Measurements from ENCODE around the gene RPS6KC1.
"Not testable (repeated sequence)": the region's sequence is repeated elsewhere in the genome, so short reads cannot be mapped to it uniquely, and the experiment has no call there.

RPS6KC1 gene

GRCh38 chr1:213107613-213108012 is 56.6 kb downstream of the RPS6KC1 start:
- DNase-seq, result no peak

GRCh38 chr1:213110349-213111300 is 59.6 kb downstream of the RPS6KC1 start:
- no peak for DNase-seq

GRCh38 chr1:213111502-213111901 is 60.5 kb downstream of the RPS6KC1 start:
- DNase-seq, result no peak

- not testable (repeated sequence) for DNase-seq
These were observed 61.7 kb downstream of the RPS6KC1 start for GRCh38 chr1:213112723-213113122.

GRCh38 chr1:213117699-213118180 is 66.7 kb downstream of the RPS6KC1 start:
- DNase-seq, result peak; percentile 2

GRCh38 chr1:213119794-213120193 is 68.8 kb downstream of the RPS6KC1 start:
- DNase-seq, result no peak

GRCh38 chr1:213120386-213120785 is 69.3 kb downstream of the RPS6KC1 start:
- no peak for DNase-seq

GRCh38 chr1:213120961-213121360 is 69.9 kb downstream of the RPS6KC1 start:
- no peak for DNase-seq

- DNase-seq, result peak; percentile 63
These were observed 71.5 kb downstream of the RPS6KC1 start for GRCh38 chr1:213122514-213122929.

- no peak for DNase-seq
These were observed 72.0 kb downstream of the RPS6KC1 start for GRCh38 chr1:213123087-213123486.

GRCh38 chr1:213123536-213123935 is 72.5 kb downstream of the RPS6KC1 start:
- DNase-seq, result no peak

- no peak for DNase-seq
These were observed 73.5 kb downstream of the RPS6KC1 start for GRCh38 chr1:213124590-213124989.

- DNase-seq, result no peak
These were observed 74.6 kb downstream of the RPS6KC1 start for GRCh38 chr1:213125643-213126042.

- no peak for DNase-seq
These were observed 76.0 kb downstream of the RPS6KC1 start for GRCh38 chr1:213127074-213127473.

- no peak for DNase-seq
These were observed 81.0 kb downstream of the RPS6KC1 start for GRCh38 chr1:213131851-213132655.

GRCh38 chr1:213135572-213135971 is 84.5 kb downstream of the RPS6KC1 start:
- DNase-seq, result no peak

GRCh38 chr1:213136190-213136917 is 85.3 kb downstream of the RPS6KC1 start:
- DNase-seq, result no peak

GRCh38 chr1:213138391-213138790 is 87.3 kb downstream of the RPS6KC1 start:
- DNase-seq, result no peak

GRCh38 chr1:213138892-213139291 is 87.9 kb downstream of the RPS6KC1 start:
- DNase-seq, result no peak

GRCh38 chr1:213148905-213149304 is 97.9 kb downstream of the RPS6KC1 start:
- DNase-seq, result no peak

GRCh38 chr1:213150090-213150489 is 99.0 kb downstream of the RPS6KC1 start:
- DNase-seq, result not testable (repeated sequence)

GRCh38 chr1:213154056-213154685 is 103.1 kb downstream of the RPS6KC1 start:
- DNase-seq, result no peak

Measured in NCI-H2171 treated with DMSO at 0.1 percent for 48 hours (cell line).